ENCODE data around the gene GPR21.

GPR21 gene

GRCh38 chr9:123063177-123063598 is 29.7 kb downstream of the GPR21 start:
- Histone ChIP-seq H3K14ac (ENCODE audit: low read length) (no peak overlapping the region), H3K23ac (ENCODE audit: low read depth, low read length, poor library complexity) (no peak overlapping the region), H3K27ac (replicated peaks; ENCODE audit: low read length) (no peak overlapping the region), H3K9me3 (replicated peaks in 1 of 2; ENCODE audit: control insufficient read depth in 2 of 2, insufficient read depth in 1 of 2, low read depth in 1 of 2, low read length in 2 of 2) (no peaks in the 10 kb centered on the region), H2AK5ac (ENCODE audit: low read depth, low read length) (no peak overlapping the region), H3K79me1 (ENCODE audit: low read depth, low read length) (no peaks in the 10 kb centered on the region), H3K4ac (ENCODE audit: low read length) (no peak overlapping the region), H4K8ac (ENCODE audit: low read depth, low read length) (no peak overlapping the region), H3K4me3 (ENCODE audit: low read length in 2 of 2) (no peak overlapping the region), H3K18ac (ENCODE audit: low read length) (no peak overlapping the region), H3K4me1 (ENCODE audit: control insufficient read depth in 2 of 2, insufficient read depth in 1 of 2, low read depth in 1 of 2, low read length in 2 of 2) (peaks cover 0 to 2% of the 10 kb centered on the region in 2 donors), H3K27me3 (ENCODE audit: control insufficient read depth in 3 of 3, insufficient read depth in 3 of 3, low read depth in 1 of 3, low read length in 3 of 3) (no peaks in the 10 kb centered on the region), H2AFZ (ENCODE audit: low read length) (no peak overlapping the region), H3K36me3 (replicated peaks in 1 of 2; ENCODE audit: control insufficient read depth in 2 of 2, insufficient read depth in 2 of 2, low read length in 2 of 2) (peaks cover 14 to 72% of the 10 kb centered on the region in 2 donors), H2BK120ac (ENCODE audit: low read depth, low read length) (no peak overlapping the region), H2BK12ac (ENCODE audit: low read length) (no peak overlapping the region), H4K91ac (ENCODE audit: low read depth, low read length, poor library complexity) (no peak overlapping the region), H3K4me2 (ENCODE audit: insufficient read depth, low read length, poor library complexity, severe bottlenecking) (no peak overlapping the region), H2BK15ac (ENCODE audit: low read length) (no peak overlapping the region), H3K9ac (ENCODE audit: low read depth, low read length, poor library complexity) (no peak overlapping the region), H2BK5ac (ENCODE audit: low read length) (no peak overlapping the region)
- DNase-seq (ENCODE audit: low spot score) = no peak
- WGBS, 2 donors (ENCODE audit: extremely low coverage in 2 of 2, insufficient read length in 2 of 2, insufficient replicate concordance in 1 of 2) = no CpG with 5 or more reads among the region's 2 CpGs

DNA sequence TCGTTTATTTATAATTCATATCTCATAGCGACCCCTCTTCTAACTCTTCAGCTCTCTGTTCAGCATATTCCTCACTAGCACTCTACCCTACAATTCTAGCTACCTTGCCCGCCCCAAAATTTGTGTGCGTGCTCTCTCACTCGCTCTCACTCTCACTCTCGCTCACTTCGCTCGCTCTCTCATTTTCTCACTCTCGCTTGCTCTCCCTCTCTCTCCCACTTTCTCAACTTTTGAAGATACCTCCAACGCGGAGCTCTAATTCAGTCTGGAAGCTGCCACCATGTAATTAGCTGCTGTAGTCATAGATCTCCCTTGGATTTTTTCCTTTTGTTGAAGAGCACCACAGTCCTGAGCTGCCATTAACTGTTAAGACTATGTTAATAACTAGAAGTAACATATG is 30.4 kb downstream of the GPR21 start:
- H4K8ac ChIP-seq (ENCODE audit: low read depth, low read length) = no peak overlapping the region
- no peak overlapping the region for H4K91ac ChIP-seq (ENCODE audit: low read depth, low read length, poor library complexity)
- no peaks in the 10 kb centered on the region for H3K79me1 ChIP-seq (ENCODE audit: low read depth, low read length)
- H2BK12ac ChIP-seq (ENCODE audit: low read length) = no peak overlapping the region
- no peak overlapping the region for H2AK5ac ChIP-seq (ENCODE audit: low read depth, low read length)
- H2AFZ ChIP-seq (ENCODE audit: low read length) = no peak overlapping the region
- H2BK120ac ChIP-seq (ENCODE audit: low read depth, low read length) = no peak overlapping the region
- H2BK5ac ChIP-seq (ENCODE audit: low read length) = no peak overlapping the region
- H3K4me2 ChIP-seq (ENCODE audit: insufficient read depth, low read length, poor library complexity, severe bottlenecking) = no peak overlapping the region
- WGBS, 2 donors (ENCODE audit: extremely low coverage in 2 of 2, insufficient read length in 2 of 2, insufficient replicate concordance in 1 of 2) = 100% methylated on average over 3 to 6 of the region's 11 CpGs
- H3K9ac ChIP-seq (ENCODE audit: low read depth, low read length, poor library complexity) = no peak overlapping the region
- H3K14ac ChIP-seq (ENCODE audit: low read length) = no peak overlapping the region
- H2BK15ac ChIP-seq (ENCODE audit: low read length) = no peak overlapping the region
- H3K4ac ChIP-seq (ENCODE audit: low read length) = no peak overlapping the region
- no peak overlapping the region for H3K23ac ChIP-seq (ENCODE audit: low read depth, low read length, poor library complexity)
- no peak overlapping the region for H3K4me3 ChIP-seq (ENCODE audit: low read length in 2 of 2)
- no peak for DNase-seq (ENCODE audit: low spot score)
- H3K18ac ChIP-seq (ENCODE audit: low read length) = no peak overlapping the region
- H3K27me3 ChIP-seq (ENCODE audit: control insufficient read depth in 3 of 3, insufficient read depth in 3 of 3, low read depth in 1 of 3, low read length in 3 of 3) = no peaks in the 10 kb centered on the region
- no peaks in the 10 kb centered on the region for H3K9me3 ChIP-seq (replicated peaks in 1 of 2; ENCODE audit: control insufficient read depth in 2 of 2, insufficient read depth in 1 of 2, low read depth in 1 of 2, low read length in 2 of 2)
- H3K27ac ChIP-seq (replicated peaks; ENCODE audit: low read length) = no peak overlapping the region
- H3K36me3 ChIP-seq (replicated peaks in 1 of 2; ENCODE audit: control insufficient read depth in 2 of 2, insufficient read depth in 2 of 2, low read length in 2 of 2) = peaks cover 14 to 76% of the 10 kb centered on the region in 2 donors
- peaks cover 0 to 2% of the 10 kb centered on the region in 2 donors for H3K4me1 ChIP-seq (ENCODE audit: control insufficient read depth in 2 of 2, insufficient read depth in 1 of 2, low read depth in 1 of 2, low read length in 2 of 2)

DNA sequence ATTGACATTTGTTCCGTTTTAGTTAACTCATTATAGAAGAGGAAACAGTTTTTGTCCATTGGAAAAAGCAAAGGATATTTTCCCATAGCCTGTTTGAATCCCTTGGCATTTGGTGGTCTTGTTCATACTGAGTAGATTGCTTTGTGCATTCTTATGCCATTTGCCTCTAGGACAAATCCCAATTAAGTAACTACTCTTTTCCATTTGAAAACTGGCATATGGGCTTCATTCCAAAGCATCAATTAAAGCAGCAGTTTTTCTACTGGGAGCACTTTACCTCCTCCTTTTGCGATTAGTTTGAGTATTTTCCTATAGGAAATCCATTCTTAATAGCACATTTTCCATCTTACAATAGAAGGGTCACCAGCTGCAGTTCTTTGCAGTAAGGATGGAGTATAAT is 31.2 kb downstream of the GPR21 start:
- H2BK12ac ChIP-seq (ENCODE audit: low read length) = no peak overlapping the region
- H4K91ac ChIP-seq (ENCODE audit: low read depth, low read length, poor library complexity) = no peak overlapping the region
- no peak overlapping the region for H2BK120ac ChIP-seq (ENCODE audit: low read depth, low read length)
- no peak overlapping the region for H2BK15ac ChIP-seq (ENCODE audit: low read length)
- no peak overlapping the region for H3K14ac ChIP-seq (ENCODE audit: low read length)
- no peak overlapping the region for H3K9ac ChIP-seq (ENCODE audit: low read depth, low read length, poor library complexity)
- no peak overlapping the region for H2BK5ac ChIP-seq (ENCODE audit: low read length)
- H3K79me1 ChIP-seq (ENCODE audit: low read depth, low read length) = no peaks in the 10 kb centered on the region
- peaks cover 14 to 82% of the 10 kb centered on the region in 2 donors for H3K36me3 ChIP-seq (replicated peaks in 1 of 2; ENCODE audit: control insufficient read depth in 2 of 2, insufficient read depth in 2 of 2, low read length in 2 of 2)
- no peak overlapping the region for H3K23ac ChIP-seq (ENCODE audit: low read depth, low read length, poor library complexity)
- no peak overlapping the region for H3K4ac ChIP-seq (ENCODE audit: low read length)
- H3K4me1 ChIP-seq (ENCODE audit: control insufficient read depth in 2 of 2, insufficient read depth in 1 of 2, low read depth in 1 of 2, low read length in 2 of 2) = peaks cover 0 to 2% of the 10 kb centered on the region in 2 donors
- H3K27me3 ChIP-seq (ENCODE audit: control insufficient read depth in 3 of 3, insufficient read depth in 3 of 3, low read depth in 1 of 3, low read length in 3 of 3) = no peaks in the 10 kb centered on the region
- no peak overlapping the region for H4K8ac ChIP-seq (ENCODE audit: low read depth, low read length)
- no peaks in the 10 kb centered on the region for H3K9me3 ChIP-seq (replicated peaks in 1 of 2; ENCODE audit: control insufficient read depth in 2 of 2, insufficient read depth in 1 of 2, low read depth in 1 of 2, low read length in 2 of 2)
- H2AK5ac ChIP-seq (ENCODE audit: low read depth, low read length) = no peak overlapping the region
- no peak overlapping the region for H3K27ac ChIP-seq (replicated peaks; ENCODE audit: low read length)
- H3K4me3 ChIP-seq (ENCODE audit: low read length in 2 of 2) = no peak overlapping the region
- H3K4me2 ChIP-seq (ENCODE audit: insufficient read depth, low read length, poor library complexity, severe bottlenecking) = no peak overlapping the region
- H3K18ac ChIP-seq (ENCODE audit: low read length) = no peak overlapping the region
- no CpG with 5 or more reads among the region's 2 CpGs for WGBS, 2 donors (ENCODE audit: extremely low coverage in 2 of 2, insufficient read length in 2 of 2, insufficient replicate concordance in 1 of 2)
- DNase-seq (ENCODE audit: low spot score) = no peak
- no peak overlapping the region for H2AFZ ChIP-seq (ENCODE audit: low read length)

DNA sequence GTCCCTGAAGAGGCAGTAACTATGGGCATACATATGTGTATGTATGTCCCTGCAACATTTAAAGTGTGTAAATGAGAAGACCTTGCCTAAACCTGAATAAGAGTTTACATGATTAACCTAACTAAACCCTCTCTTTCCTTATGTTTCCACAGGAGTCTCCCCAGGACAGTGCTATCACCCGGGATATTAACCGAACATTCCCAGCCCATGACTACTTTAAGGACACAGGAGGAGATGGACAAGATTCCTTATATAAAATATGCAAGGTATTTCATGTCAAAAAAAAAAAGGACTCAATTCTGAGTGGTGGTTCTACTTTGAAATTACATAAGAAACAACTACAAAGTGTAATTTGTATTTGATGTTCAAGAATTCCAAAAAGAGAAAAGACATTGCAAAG is 31.7 kb downstream of the GPR21 start:
- Histone ChIP-seq H2AK5ac (ENCODE audit: low read depth, low read length) (no peak overlapping the region), H3K4ac (ENCODE audit: low read length) (no peak overlapping the region), H3K9ac (ENCODE audit: low read depth, low read length, poor library complexity) (no peak overlapping the region), H3K4me2 (ENCODE audit: insufficient read depth, low read length, poor library complexity, severe bottlenecking) (no peak overlapping the region), H3K4me3 (ENCODE audit: low read length in 2 of 2) (no peak overlapping the region), H3K27ac (replicated peaks; ENCODE audit: low read length) (no peak overlapping the region), H3K14ac (ENCODE audit: low read length) (no peak overlapping the region), H3K18ac (ENCODE audit: low read length) (no peak overlapping the region), H2BK15ac (ENCODE audit: low read length) (no peak overlapping the region), H4K8ac (ENCODE audit: low read depth, low read length) (no peak overlapping the region), H2BK12ac (ENCODE audit: low read length) (no peak overlapping the region), H3K79me1 (ENCODE audit: low read depth, low read length) (no peaks in the 10 kb centered on the region), H2BK5ac (ENCODE audit: low read length) (no peak overlapping the region), H3K9me3 (replicated peaks in 1 of 2; ENCODE audit: control insufficient read depth in 2 of 2, insufficient read depth in 1 of 2, low read depth in 1 of 2, low read length in 2 of 2) (no peaks in the 10 kb centered on the region), H2BK120ac (ENCODE audit: low read depth, low read length) (no peak overlapping the region), H2AFZ (ENCODE audit: low read length) (no peak overlapping the region), H3K4me1 (ENCODE audit: control insufficient read depth in 2 of 2, insufficient read depth in 1 of 2, low read depth in 1 of 2, low read length in 2 of 2) (peaks cover 0 to 2% of the 10 kb centered on the region in 2 donors), H3K27me3 (ENCODE audit: control insufficient read depth in 3 of 3, insufficient read depth in 3 of 3, low read depth in 1 of 3, low read length in 3 of 3) (no peaks in the 10 kb centered on the region), H3K23ac (ENCODE audit: low read depth, low read length, poor library complexity) (no peak overlapping the region), H4K91ac (ENCODE audit: low read depth, low read length, poor library complexity) (no peak overlapping the region), H3K36me3 (replicated peaks in 1 of 2; ENCODE audit: control insufficient read depth in 2 of 2, insufficient read depth in 2 of 2, low read length in 2 of 2) (peaks cover 14 to 86% of the 10 kb centered on the region in 2 donors)
- DNase-seq (ENCODE audit: low spot score) = no peak
- no CpG with 5 or more reads among the region's 2 CpGs for WGBS, 2 donors (ENCODE audit: extremely low coverage in 2 of 2, insufficient read length in 2 of 2, insufficient replicate concordance in 1 of 2)
